ENCODE data around the gene IWS1.
"Not testable (repeated sequence)": the region's sequence is repeated elsewhere in the genome, so short reads cannot be mapped to it uniquely, and the experiment has no call there.

IWS1 gene

DNA sequence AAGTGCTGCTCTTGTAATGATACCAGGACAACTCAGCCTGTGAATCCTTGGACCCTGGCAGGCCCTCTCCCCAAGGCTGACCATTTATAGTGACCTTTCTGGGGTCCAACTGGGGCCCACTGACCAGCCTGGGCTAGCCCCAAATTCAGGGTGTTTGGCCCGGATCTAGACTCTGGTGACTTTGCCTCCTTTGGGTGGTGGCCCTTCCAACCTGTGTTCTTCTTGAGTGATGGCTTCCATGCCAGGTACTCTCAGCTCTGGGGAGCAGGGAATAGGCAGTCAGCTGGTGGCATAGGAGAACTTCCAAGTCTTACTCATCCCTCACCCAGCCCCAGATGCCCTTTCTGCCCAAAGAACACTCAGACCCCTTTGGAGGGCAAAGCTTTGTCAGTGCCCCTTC, 19.5 kb upstream of the IWS1 start:
- H3K4me1 Mint-ChIP-seq (ENCODE audit: low read depth) = no peaks in the 10 kb centered on the region
- H3K4me3 Mint-ChIP-seq = no peak overlapping the region
- H3K36me3 Mint-ChIP-seq (ENCODE audit: low read depth) = no peaks in the 10 kb centered on the region
- H3K9me3 Mint-ChIP-seq = no peaks in the 10 kb centered on the region
- no peak overlapping the region for H3K27ac Mint-ChIP-seq
- peaks cover 48% of the 10 kb centered on the region for H3K27me3 Mint-ChIP-seq (ENCODE audit: low read depth)

DNA sequence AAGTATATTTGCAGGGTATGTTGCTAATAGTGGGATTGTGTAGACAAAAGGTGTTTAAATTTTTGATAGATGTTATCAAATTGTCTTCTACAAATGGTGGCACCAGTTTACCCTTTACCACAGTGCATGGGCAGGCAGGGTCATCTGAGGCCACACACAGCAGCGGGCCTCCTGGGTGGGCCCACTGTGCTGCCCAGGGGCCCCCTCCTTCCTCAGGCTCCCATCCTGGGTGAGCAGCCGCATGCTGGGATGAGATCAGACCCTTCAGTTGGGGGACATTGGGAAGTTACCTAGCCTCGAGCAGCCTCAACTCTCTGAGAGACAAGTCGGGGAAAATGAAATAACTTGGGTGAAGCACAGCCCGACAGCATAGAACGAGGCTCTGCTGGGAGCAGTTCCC, 18.9 kb upstream of the IWS1 start:
- Mint-ChIP-seq H3K4me1 (ENCODE audit: low read depth) (no peaks in the 10 kb centered on the region), H3K27me3 (ENCODE audit: low read depth) (peaks cover 49% of the 10 kb centered on the region)

DNA sequence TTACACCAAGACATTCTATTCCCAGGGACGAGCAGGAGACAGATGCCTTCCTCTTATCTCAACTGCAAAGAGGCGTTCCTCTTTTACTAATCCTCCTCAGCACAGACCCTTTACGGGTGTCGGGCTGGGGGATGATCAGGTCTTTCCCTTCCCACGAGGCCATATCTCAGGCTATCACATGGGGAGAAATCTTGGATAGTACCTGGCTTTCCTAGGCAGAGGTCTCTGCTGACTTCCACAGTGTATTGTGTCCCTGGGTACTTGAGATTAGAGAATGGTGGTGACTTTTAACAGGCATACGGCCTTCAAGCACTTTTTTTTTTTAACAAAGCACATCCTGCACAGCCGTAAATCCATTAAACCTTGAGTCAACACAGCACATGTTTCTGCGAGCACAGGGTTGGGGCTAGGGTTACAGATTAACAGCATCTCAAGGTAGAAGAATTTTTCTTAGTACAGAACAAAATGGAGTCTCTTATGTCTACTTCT, 16.8 kb upstream of the IWS1 start:
- H3K4me1 Mint-ChIP-seq (ENCODE audit: low read depth); H3K27ac Mint-ChIP-seq; H3K9me3 Mint-ChIP-seq; H3K4me3 Mint-ChIP-seq; H3K36me3 Mint-ChIP-seq (ENCODE audit: low read depth): not testable (repeated sequence)
- peaks cover 50% of the 10 kb centered on the region for H3K27me3 Mint-ChIP-seq (ENCODE audit: low read depth)

More for the DNA sequence above, 18.9 kb upstream of the IWS1 start:
- H3K36me3 Mint-ChIP-seq (ENCODE audit: low read depth) = no peaks in the 10 kb centered on the region
- no peaks in the 10 kb centered on the region for H3K9me3 Mint-ChIP-seq
- H3K27ac Mint-ChIP-seq = no peak overlapping the region
- no peak overlapping the region for H3K4me3 Mint-ChIP-seq

DNA sequence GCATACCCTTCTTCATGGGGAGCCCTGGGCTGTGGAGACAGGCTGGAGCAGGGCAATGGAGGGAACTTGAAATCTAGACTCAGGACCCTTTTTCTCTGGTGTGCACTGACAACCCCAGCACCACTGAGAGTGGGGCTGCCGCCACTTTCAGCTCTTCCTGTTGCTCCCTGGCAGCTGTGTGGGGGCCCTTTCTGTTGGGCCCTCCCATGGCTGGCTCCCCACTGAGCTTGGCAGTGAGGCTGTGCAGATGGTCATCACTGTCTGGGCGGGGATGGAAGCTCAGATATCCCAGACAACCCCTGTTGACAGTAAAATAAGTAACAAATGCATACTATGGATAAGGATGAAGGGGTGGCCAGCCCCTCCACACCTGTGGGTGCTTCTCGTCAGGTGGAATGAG, 15.9 kb upstream of the IWS1 start:
- H3K9me3 Mint-ChIP-seq = no peaks in the 10 kb centered on the region
- no peaks in the 10 kb centered on the region for H3K4me1 Mint-ChIP-seq (ENCODE audit: low read depth)
- peaks cover 50% of the 10 kb centered on the region for H3K27me3 Mint-ChIP-seq (ENCODE audit: low read depth)
- no peaks in the 10 kb centered on the region for H3K36me3 Mint-ChIP-seq (ENCODE audit: low read depth)
- no peak overlapping the region for H3K27ac Mint-ChIP-seq
- no peak overlapping the region for H3K4me3 Mint-ChIP-seq

DNA sequence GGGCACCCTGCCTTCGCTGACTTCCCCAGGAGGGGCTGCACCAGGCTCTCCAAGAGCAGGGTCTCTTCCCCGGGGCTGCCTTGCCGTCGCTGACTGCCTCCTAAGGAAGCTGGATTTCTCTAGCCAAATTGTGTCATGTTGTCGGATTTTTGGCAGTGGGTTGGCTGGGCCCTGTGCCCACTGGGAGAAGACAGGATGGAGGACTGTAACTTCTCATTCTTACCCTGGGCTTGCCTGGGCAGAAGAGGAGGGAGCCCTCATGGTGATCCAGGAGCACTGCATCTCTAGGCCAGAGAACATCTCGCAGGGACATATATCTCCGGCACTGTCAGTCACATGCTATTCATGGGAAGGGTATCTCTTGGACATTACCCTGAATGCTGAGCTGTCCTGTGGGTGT, 15.5 kb upstream of the IWS1 start:
- Mint-ChIP-seq H3K9me3 (no peaks in the 10 kb centered on the region), H3K4me3 (no peak overlapping the region), H3K27ac (no peak overlapping the region), H3K27me3 (ENCODE audit: low read depth) (peaks cover 48% of the 10 kb centered on the region), H3K4me1 (ENCODE audit: low read depth) (no peaks in the 10 kb centered on the region), H3K36me3 (ENCODE audit: low read depth) (no peaks in the 10 kb centered on the region)

DNA sequence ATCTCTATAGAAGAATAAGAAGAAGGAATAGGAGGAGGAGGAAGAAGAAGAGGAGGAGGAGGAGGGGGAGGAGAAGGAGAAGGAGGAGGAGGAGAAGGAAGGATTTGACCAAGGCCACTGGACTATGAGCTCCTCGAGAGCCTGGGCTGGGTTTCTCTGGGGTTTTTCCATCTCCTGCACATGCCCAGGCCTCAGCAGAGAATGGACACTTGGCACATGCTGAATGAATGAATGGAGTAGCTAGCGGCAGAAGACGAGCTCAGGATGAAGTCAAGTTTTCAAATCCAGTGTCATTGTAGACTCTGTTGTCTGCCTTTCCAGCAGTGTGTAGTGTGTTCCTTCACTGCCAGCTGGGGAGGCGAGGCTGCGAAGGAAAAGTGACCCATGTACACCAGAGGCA, 11.4 kb upstream of the IWS1 start:
- no peaks in the 10 kb centered on the region for H3K36me3 Mint-ChIP-seq (ENCODE audit: low read depth)
- H3K9me3 Mint-ChIP-seq = no peaks in the 10 kb centered on the region
- H3K27ac Mint-ChIP-seq = no peak overlapping the region
- H3K27me3 Mint-ChIP-seq (ENCODE audit: low read depth) = peaks cover 48% of the 10 kb centered on the region
- no peaks in the 10 kb centered on the region for H3K4me1 Mint-ChIP-seq (ENCODE audit: low read depth)
- no peak overlapping the region for H3K4me3 Mint-ChIP-seq

DNA sequence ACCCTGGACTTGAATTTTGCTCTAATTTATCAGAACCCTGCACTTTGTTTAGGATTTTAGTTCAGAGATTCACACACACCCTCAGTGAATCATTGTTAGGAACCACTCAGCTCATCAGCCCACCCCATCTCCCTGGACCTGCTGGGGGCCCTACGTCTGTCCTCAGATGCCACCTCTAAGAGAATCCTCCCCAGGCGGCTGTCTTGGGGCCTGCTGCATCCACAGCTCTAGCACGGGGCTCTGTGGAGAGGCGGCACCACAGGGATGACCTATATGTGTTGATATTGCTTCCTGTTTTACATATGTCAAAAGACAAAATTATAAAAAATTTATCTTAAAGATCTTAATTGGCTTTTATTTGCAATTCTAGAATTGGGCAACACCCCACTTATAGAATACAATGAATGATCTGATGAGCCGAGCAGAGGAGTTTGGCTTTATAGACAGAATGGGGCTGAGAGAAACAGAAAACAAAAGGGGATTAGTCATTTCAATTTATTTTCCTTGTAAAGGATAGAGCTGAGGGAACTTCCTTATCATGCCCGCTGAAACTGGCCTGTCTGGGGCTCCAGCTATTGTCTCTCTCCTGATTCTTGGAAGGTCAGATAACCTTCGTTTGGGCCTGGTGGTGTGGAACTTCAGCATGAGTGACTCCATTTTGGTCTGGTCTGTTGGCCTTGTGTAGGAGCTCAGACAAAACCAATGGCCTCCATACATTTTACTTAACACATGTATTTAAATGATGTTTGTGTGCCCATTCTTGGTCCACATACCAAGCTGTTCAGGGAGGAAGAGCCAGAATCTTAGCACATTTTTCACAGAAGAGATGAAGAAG, 10.6 kb upstream of the IWS1 start:
- Mint-ChIP-seq H3K4me3 (no peak overlapping the region), H3K27ac (no peak overlapping the region), H3K27me3 (ENCODE audit: low read depth) (peaks cover 44% of the 10 kb centered on the region), H3K9me3 (no peaks in the 10 kb centered on the region), H3K36me3 (ENCODE audit: low read depth) (no peaks in the 10 kb centered on the region), H3K4me1 (ENCODE audit: low read depth) (no peaks in the 10 kb centered on the region)

DNA sequence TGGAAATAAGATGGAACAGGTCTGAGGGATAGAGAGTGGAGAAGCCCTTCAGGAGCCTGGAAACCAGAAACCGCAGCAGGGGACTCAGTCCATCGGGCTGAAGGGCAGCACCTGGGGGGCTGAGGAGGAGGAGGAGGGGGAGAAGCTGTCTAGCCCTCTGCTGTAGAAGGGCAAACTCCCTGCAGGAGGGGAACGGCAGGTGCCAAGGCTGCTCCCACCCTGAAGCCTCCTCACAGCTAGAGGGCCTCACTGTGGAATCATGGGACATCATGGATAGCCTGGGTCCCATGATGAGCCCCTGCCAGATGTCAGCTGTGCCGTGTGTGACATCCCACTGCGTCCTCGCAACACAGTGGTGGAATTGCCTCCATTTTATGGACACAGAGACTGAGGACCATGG, 9.6 kb upstream of the IWS1 start:
- no peak overlapping the region for H3K4me3 Mint-ChIP-seq
- H3K27me3 Mint-ChIP-seq (ENCODE audit: low read depth) = peaks cover 44% of the 10 kb centered on the region
- no peak overlapping the region for H3K27ac Mint-ChIP-seq
- no peaks in the 10 kb centered on the region for H3K36me3 Mint-ChIP-seq (ENCODE audit: low read depth)
- no peaks in the 10 kb centered on the region for H3K4me1 Mint-ChIP-seq (ENCODE audit: low read depth)
- no peaks in the 10 kb centered on the region for H3K9me3 Mint-ChIP-seq

DNA sequence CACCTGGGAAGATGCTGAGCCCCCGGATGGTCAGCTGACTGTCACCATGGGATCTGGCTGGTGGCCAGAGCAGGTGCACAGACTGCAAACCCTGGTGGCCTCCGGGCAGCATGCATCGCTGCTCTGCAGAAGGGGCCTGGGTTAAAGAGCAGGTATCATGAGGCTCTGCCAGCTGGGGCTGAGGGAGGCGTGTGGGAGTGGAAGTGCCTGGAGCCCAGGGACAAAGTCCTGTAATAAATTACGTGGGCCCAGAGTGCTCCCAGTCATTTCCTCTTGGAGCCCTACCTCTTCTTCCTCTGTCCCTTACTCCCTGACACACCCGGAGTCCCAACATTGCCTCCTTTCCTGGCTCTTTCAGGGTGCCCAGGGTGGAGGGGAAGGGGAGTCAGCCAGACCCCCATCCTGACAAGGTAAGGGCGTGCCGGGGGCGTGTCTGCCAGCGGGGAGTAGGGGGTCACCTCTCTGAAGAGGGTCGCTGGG, 9.2 kb upstream of the IWS1 start, which contains the start of gene MYO7B:
TSS of gene MYO7B (plus strand) at position 262 of the 480 bp plus-strand sequence. CDS start 24,040 bp downstream, outside the sequence.
- Mint-ChIP-seq H3K27me3 (ENCODE audit: low read depth) (peaks cover 44% of the 10 kb centered on the region), H3K27ac (no peak within 1 kb of the TSS), H3K4me3 (no peak within 1 kb of the TSS), H3K4me1 (ENCODE audit: low read depth) (no peaks in the 10 kb centered on the region), H3K9me3 (no peaks in the 10 kb centered on the region), H3K36me3 (ENCODE audit: low read depth) (no peaks in the 10 kb centered on the region)

DNA sequence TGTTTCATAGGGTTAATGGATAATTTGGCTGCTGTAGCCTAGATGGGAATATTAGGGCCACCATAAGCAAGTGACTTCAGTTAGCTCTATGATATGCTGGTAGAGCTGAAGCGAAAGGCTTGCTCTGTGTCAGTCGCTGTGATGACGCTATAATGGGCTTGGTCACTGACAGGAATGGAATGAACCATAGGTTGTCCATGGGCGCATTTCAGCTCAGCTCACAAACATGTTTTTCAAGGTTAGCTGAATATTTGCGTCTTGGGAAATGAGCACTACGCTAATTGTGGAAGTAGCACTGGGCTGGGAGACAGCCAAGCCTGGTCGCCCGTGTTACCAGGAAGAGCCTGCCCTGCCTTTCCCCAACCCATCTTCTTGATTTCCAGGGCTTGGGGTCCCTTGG, 6.0 kb upstream of the IWS1 start:
- Mint-ChIP-seq H3K4me3 (no peak overlapping the region), H3K36me3 (ENCODE audit: low read depth) (no peaks in the 10 kb centered on the region)

DNA sequence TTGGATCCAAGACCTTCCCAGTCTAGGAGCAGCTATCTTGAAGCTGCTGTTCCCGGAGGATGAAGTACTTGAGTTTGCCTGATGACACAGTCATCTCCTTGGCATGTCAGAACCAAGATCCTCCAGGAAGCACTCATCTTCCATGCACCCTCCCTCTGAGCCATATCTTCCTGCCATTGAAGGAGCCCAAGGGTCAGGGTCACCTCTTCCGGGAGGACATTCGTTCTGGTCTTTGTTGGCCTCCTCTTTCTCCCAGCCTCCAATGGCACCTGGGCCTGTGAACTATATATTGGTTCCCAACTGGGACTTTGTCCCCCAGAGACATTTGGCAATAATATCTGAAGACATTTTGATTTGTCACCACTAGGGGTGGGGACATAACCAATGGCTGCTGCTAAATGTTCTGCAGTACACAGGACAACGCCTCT, 4.9 kb upstream of the IWS1 start:
- no peaks in the 10 kb centered on the region for H3K9me3 Mint-ChIP-seq
- H3K27me3 Mint-ChIP-seq (ENCODE audit: low read depth) = peaks cover 29% of the 10 kb centered on the region
- H3K4me3 Mint-ChIP-seq = no peak overlapping the region
- peaks cover 9% of the 10 kb centered on the region for H3K4me1 Mint-ChIP-seq (ENCODE audit: low read depth)
- H3K27ac Mint-ChIP-seq = no peak overlapping the region
- H3K36me3 Mint-ChIP-seq (ENCODE audit: low read depth) = no peaks in the 10 kb centered on the region

More for the DNA sequence above, 6.0 kb upstream of the IWS1 start:
- Mint-ChIP-seq H3K4me1 (ENCODE audit: low read depth) (peaks cover 2% of the 10 kb centered on the region), H3K9me3 (no peaks in the 10 kb centered on the region), H3K27me3 (ENCODE audit: low read depth) (peaks cover 33% of the 10 kb centered on the region), H3K27ac (no peak overlapping the region)

DNA sequence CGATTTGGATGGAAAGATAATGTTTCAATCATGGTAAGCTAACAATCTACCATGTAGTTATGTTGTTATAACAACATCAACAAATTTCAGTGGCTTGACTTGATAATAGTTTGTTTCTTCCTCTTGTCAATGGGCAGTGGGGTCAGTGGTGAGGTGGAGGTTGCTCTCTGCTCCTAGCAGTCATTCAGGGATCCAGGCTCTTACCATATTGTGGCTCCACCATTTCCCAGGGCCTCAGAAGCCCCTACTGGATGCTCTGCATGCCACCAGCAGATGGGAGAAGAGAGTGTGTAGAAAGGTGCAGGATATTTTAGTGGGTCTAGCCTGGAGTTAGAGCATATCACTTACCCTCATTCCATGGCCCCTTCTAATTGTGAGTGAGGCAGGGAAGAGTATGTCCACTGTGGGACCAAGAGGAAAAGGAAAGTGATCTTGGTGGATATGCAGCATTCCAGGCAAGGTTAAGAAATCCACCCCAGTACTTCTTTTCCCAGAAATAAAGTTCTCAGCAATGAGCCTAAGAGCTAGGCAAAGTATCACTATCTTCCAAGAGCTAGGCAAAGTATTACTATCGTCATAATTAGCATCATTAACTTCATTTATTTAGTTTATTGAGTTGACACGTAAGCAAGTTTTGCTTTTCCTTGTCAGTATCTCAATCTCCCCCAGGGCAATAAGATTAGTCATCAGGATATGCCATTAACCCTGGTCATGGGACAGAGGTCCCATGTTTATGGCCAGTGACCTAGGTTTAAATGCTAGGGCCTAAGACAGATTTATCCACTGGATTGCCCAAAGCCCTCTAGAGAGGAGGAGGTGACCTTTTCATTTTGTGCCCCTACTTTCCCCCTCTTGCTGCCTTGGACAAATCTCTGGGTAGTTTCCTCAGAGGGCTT, 4.2 kb upstream of the IWS1 start:
- Mint-ChIP-seq H3K27me3 (ENCODE audit: low read depth) (peaks cover 29% of the 10 kb centered on the region), H3K27ac (no peak overlapping the region), H3K4me3 (no peak overlapping the region)

DNA sequence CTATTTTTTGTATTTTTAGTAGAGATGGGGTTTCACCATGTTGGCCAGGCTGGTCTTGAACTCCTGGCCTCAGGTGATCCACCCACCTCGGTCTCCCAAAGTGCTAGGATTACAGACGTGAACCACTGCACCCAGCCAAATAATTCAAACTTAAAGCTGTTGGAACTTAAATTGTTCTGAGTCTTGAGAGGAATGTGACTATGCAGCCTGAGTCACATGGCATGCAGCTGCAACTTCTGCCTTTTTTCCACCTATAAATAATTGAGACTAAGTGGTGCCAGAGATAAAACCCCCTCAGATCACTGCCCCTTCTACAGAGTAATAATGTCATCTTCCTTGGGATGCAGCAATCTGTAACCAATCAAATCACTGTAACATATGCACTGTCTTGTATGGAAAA, 3.1 kb upstream of the IWS1 start:
- Mint-ChIP-seq H3K4me1 (ENCODE audit: low read depth) (peaks cover 14% of the 10 kb centered on the region), H3K27me3 (ENCODE audit: low read depth) (peaks cover 29% of the 10 kb centered on the region)
- H3K27ac Mint-ChIP-seq; H3K36me3 Mint-ChIP-seq (ENCODE audit: low read depth); H3K4me3 Mint-ChIP-seq; H3K9me3 Mint-ChIP-seq: not testable (repeated sequence)

More for the DNA sequence above, 4.2 kb upstream of the IWS1 start:
- Mint-ChIP-seq H3K4me1 (ENCODE audit: low read depth) (peaks cover 10% of the 10 kb centered on the region), H3K9me3 (no peaks in the 10 kb centered on the region), H3K36me3 (ENCODE audit: low read depth) (no peaks in the 10 kb centered on the region)

DNA sequence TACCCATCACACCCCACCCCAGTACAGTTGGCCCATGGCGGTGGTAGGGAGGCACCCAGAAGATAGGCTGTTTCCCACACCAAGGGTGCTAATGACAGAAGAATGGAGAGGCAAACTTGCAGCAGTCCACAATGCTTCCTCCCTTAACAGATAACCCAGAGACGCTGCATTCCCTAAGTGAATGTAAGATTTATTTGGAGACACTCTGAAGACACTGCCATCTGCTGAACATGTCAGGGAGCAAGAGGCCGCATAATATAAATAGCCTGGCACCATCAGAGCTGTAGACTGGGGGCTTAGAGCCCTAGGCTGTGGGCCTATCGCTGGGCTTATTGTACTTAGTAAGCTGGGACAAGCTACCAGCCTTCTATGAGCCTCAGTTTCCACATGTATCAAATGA, 2.2 kb upstream of the IWS1 start:
- H3K4me3 Mint-ChIP-seq = no peak overlapping the region

More for the DNA sequence above, 2.2 kb upstream of the IWS1 start:
- no peaks in the 10 kb centered on the region for H3K9me3 Mint-ChIP-seq
- H3K27me3 Mint-ChIP-seq (ENCODE audit: low read depth) = peaks cover 21% of the 10 kb centered on the region
- H3K27ac Mint-ChIP-seq = peak overlapping the region; percentile 34
- peaks cover 19% of the 10 kb centered on the region for H3K4me1 Mint-ChIP-seq (ENCODE audit: low read depth)
- peaks cover 3% of the 10 kb centered on the region for H3K36me3 Mint-ChIP-seq (ENCODE audit: low read depth)

All from T-helper 1 cell treated with Interleukin-12 subunit alpha and Interleukin-12 subunit beta and Interleukin-4 antibody, amounts not matched to agents 30 μg/mL and 1 μg/mL, for 36 hours (primary cell).